GM18870 (cell line): Measurements from ENCODE around the gene TNFRSF13B.
"Not testable (repeated sequence)": the region's sequence is repeated elsewhere in the genome, so short reads cannot be mapped to it uniquely, and the experiment has no call there.

Experiments
- ATAC-seq: cut with Tn5 transposase; IDR thresholded peaks from one replicate; pipeline ENCODE4 v1.9.1; 2021; ENCODE audit warnings: moderate library complexity; ENCODE audit not compliant: unreplicated experiment

TNFRSF13B gene

DNA sequence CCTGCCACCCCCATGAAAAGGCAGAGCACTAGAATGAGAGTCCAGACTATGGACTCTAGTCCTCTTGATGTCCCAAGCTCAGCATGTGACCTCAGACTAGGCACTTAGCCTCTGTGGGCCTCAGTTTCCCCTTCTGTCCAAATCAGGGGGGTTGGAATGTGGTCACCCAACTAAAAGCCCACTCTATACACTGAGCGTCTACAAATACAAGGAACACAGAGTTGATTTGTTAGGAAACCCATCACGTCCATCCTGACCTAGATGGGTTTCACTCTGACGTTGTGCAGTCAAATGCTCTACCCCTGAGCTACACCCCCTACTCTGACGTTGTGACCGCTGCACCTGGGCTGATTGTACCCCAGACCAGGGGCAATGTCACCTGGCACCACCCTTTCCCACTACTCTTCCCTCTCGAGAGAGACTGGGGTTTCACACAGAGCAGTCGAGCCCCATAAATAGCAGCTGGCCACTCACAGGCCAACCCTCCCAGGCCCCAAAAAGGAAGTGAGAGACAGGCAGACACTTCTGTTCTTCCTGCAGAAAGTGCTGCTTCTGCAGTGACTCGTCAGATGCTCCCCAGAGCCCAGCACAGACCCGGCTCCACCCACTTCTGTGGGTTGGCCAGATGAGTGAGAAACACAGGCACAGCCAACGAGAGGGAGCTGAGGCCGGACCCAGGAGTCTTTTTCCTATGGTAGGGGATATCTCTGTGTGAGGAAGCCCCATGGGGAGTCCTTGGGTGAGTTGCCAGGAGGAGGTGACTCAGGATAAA is 16.1 kb upstream of the TNFRSF13B start:
- peak; percentile 66 for ATAC-seq

DNA sequence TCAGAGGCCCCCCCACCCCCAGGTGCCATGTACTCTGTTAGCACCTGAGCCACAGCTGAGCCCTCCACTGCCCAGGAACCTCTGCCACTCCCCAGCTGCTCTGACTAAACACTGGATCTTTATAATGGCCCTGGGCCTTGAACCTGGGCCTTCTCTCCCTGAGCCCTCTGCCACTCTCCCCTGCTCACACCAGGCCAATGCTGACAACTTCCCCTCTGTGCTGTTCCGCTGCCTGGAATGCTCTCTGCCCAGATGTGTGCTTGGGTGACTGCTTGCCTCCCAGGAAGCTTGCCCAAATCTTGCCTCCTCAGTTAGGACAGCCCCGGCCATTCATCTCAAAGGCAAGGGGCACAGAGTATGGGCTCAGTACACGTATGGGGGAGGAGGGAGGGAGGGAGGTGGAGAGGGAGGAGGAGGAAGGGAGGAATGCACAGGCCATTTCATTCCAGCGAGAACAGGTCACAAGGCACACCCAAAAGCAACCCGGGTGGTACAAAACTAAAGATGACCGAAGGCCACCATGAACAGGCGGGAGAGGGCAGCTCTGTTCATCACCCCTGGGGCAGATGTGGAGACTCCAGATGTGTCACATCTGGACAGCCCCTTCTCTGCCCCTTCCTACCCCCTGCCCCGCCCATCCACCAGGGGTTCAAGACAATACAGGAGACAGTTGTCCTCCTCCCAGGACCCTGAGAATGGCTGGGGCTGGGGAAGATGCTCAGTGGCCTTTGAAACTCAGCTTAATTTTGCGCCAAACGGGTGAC is 15.3 kb upstream of the TNFRSF13B start:
- ATAC-seq: no peak

DNA sequence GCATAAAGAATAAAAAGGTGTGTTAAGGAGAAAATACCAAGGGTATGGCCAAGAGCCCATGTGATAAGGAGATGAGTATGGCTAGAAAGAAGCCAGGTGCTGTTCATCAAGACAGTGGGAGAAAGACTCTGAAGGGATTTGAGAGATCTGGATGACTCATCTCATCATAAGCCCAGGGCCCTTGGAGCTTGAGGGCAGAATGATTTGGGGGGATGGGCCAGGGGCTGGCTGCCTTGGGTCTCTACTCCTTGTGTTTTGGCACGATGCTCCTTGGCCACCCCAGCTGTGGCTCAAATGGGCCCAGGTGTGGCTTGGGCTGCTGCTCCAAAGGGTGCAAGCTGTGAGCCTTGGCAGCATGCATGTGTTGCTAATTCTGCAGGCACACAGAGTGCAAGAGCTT is 14.5 kb upstream of the TNFRSF13B start:
- ATAC-seq: no peak

DNA sequence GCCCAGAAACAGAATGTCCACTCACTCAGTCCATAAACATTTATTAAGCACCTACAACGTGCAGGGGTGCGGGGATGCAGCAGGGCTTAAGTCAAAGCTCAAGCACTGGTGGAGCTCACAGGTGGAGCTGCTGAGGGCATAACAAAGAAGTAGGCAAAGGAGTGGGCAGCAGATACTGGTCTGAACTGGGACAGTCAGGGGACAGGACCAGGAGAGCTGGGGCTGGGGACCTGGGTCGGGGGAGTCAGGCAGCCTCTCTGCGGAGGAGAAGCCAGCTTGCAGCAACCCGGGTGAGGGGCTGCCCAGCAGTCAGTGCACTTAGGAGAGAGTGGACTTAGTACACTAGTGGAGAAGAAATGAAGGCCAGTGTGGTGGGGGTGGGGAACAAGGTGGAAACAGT is 10.0 kb upstream of the TNFRSF13B start:
- ATAC-seq: no peak

DNA sequence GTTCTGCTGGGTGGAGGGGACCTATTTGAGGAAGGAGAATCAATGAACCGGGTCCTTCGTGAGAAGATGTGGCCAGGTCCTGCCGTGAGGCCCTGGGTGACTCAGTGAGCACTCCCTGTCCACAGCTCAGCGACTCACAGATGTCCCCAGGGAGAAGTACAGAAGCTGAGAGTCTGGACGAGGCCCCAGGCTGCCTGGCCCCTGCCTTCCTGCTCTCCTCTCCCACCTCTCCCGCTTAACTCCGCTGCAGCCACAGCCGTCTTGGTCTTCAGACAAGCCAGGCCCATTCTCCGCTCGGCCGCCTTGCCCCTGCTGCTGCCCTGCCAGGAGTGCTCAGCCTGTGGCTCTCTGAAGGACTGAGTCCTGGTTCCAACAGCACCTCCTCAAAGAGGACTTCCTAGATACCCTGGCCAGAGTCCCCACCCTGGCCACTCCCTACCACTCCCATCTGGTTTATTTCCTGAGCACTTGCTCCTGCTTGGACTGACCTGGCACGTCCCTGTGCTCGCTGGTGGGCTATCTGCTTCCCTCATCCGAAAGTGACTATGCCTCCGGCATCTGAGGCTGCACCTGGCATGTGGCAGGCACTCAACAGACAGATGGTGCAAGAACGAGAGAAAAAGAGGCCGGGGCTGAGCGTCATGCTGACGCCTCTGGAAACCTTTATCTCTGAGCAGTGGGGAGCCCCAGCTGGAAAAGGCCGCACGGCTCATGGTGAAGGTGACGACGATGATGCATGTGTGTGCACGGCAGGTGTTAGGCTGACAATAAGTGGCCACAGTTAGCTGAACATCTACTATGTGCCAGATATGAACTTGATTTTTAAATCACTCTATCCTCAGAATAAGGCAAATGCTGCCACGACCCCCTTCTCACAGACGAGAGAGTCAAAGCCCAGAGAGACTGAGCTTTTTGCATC is 9.2 kb upstream of the TNFRSF13B start:
- ATAC-seq: no peak

DNA sequence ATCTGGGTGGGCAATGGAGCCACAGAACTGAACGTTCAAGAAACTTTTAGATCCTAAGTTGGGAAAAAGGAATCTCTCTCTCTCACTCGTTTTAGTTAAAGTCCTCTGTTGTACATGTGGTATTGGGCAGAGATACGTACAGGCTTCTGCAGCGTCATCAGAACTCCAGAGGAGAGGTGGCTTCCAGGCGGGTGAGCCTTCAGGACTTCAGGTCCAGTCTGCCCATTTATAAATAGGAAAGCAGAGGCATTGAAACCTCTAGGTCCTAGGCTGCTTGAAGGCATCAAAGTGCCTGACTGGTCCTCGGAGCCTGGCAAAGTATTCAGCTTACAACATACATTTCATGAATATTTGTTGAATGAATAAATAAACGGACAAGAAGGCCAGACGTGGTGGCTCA is 8.1 kb upstream of the TNFRSF13B start:
- no peak for ATAC-seq

DNA sequence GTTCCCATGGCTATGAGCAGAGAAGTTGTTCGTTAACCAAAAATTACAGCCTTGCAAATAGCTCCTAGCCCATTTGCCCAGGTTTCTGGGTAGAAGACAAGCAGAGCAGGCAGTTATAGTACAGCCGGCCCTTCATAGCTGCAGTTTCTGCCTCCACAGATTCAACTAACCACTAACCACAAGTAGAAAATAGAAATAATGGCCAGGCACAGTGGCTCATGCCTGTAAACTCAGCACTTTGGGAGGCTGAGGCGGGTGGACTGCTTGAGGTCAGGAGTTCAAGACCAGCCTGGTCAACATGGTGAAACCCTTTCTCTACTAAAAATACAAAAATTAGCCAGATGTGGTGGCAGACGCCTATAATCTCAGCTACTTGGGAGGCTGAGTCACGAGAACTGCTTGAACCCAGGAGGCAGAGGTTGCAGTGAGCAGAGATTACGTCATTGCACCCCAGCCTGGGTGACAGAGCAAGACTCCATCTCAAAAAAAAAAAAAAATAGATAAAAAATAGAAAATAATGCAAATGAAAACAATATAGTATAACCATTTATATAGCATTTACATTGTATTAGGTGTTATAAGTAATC is 7.4 kb upstream of the TNFRSF13B start:
- ATAC-seq: not testable (repeated sequence)

DNA sequence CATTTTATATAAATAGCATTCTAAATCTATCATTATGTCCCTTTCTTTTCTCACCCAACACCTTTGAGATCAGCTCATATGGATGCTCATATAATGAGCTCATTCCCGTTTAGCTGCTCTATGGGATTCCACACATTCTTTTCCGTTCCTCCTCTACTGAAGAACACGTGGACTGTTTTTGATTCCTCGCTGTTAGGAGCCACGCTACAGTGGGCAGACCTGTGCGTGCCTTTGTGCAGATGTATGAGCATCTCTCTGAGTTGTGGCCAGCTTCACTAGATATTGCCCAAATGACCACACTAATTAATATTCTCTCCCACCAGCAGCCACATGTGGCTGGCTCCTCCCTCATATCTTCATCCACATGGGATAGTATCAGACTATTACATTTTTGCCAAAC is 6.0 kb upstream of the TNFRSF13B start:
- no peak for ATAC-seq

DNA sequence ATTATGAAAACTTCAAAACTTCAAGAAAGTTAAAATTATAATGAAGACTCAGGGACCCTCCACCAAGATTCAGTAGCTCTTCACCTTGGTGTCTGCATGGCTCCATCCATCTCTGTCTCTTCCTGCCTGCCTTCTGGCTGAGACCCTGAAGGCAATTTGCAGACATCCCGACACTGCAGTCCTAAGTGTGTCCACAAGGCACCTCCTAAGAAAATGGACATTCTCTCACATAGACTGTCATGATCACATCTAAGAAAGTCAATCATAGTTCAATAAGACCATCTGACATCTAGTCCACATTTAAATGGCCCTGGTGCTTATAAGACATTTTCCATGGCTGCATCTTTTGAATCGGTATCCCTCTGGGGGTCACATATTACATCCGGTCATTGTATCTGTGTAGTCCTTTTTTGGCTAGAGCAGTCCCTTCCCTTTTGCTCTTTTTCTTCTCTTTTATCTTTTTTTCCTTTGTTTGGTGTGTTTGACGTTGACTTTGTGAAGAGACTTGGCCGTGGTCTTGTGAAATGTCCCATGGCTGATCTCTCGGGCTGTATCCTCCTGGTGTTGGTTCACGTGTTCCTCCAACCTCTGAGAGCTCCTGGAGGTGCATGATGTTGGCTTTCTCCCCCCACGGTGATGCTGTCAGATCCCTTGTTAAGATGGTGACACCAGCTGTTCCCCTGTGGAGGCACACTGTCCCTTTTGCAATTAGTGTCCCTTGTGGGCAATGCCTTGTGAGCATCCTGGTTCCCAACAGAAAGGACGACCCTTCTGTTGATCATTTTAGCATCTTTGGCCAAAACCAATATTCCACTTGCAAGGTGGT is 5.0 kb upstream of the TNFRSF13B start:
- ATAC-seq: no peak

DNA sequence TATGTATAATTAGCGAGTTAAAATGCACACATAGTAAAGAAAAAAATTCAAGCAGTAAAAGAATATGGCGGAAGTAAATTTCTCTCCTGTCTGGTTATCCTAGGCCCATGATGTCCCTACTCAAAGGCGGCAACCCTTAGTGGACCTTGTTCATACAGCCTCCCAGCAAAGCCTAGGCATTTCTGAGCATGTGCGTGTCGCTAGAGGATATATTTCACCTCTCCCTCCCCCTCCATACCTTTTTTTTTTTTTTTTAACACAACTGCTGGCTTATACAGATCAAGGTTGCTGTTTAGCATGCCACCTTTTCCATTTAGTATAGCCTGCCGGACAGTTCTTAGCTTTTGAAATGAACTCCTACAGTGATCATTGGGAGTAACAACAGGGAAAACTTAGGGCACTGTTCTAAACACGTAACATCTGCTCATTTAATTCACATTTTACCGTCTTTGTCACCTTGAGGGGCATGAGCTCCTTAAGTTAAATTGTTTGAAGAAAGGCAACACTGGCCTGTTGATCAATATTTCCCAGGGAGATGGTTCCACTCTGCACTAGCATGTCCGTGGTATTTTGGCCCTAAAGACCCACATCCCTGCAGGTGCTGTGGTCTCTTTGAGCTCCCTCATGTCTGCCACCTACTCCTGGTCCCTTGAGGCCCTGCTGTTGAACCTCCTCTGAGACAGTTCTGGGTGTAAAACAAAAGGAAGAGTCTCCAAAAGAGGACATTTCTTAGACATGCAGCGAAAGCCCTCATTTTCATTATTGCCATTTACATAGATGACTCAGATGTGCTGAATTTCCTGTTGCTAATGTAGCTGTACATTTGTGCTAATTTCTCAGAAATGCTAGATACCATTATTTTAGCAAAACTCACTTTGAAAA is 4.1 kb upstream of the TNFRSF13B start:
- no peak for ATAC-seq

DNA sequence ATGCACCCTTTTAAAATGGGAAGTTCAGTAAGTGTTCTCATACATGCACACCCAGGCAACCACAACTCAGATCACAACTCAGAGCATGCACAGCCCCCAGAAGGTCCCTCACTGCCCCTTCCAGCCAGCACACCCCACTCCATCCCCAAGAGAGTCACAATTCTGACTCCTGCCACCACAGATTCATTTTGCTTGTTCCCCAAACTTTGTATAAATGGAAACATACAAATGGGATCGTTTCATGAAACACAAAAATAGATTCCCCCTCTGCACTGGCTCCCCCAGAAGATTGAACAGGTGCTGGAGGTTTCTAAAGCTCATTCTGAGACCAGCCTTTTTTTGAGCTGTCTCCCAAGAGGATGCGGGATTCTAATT is 3.3 kb upstream of the TNFRSF13B start:
- ATAC-seq: no peak

DNA sequence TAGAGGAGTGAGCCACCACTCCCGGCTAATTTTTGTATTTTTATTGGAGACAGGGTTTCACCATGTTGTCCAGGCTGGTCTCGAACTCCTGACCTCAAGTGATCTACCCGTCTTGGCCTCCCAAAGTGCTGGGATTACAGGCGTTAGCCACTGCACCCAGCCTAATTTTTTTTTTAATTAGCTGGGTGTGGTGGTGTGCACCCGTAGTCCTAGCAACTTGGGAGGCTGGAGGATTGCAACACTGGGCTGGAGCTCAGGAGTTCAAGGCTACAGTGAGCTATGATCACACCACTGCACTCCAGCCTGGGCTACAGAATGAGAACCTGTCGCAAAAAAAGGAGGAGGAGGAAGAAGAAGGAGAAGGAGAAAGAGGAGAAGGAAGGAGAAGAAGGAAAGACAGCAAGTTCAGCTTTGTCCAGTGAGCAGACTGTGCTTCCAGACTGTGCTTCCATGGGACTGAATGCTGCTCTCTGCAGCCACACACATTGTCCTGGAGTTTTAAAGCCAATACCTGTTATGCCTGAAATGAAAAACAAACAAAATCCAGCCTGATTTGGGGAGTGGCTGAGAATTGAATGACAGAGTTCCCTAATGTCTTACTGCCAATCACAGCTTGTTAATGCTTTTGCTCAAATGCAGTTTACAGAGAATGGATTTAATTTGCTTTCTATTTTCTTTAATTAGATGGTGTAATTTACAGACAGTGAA is 2.8 kb upstream of the TNFRSF13B start:
- no peak for ATAC-seq

DNA sequence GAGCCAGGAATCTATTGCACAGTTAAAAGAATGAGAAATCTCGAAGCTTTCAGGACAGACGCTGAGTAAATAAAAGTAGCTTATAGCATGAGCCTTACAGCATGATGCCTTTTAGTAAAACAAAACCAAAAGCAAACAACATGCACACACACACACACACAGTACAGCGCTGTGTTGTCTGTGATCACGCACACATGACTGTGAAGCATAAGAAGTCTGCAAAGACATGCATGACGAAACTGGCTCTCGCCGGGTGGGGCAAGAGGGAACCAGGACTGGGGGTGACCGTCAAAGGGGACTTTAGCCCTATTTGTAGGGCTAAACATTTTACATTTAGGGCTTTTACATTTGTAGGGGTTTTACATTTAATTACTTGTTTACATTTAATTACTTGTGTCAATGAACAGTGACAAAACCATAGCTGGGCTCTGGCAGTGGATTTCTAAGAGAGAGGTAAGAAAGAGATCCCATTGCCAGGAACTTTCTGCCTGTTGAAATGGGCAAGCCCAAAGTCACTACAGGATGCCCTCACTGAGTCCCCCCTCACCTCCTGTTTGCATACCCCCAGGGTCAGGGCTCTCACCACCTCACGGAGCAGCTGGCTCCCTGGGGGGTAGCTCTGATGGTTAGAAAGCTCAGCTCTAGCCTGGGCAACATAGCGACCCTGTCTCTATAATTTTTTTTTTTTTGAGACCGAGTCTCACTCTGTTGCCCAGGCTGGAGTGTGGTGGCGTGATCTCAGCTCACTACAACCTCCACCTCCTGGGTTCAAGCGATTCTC is 2.0 kb upstream of the TNFRSF13B start:
- peak; percentile 32 for ATAC-seq

DNA sequence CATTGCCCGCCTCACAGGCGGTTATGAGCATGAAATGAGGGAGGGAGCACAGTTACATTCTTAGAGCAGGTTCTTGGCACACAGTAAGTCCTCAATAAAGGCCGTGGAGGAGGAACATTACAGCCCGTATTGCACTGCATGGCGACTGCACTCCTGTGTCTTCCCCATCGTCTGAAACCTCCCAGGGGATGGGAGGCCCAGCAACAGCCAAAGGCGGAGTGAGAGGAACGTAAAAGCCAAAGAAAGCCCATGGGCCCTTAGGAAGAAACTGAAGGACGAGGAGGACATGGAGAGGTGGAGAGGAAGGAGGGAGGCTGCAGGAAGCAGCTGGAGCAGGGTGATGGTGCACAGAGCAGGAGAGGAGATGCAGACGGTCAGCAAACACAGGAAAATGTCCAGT is 1.1 kb upstream of the TNFRSF13B start:
- not testable (repeated sequence) for ATAC-seq

DNA sequence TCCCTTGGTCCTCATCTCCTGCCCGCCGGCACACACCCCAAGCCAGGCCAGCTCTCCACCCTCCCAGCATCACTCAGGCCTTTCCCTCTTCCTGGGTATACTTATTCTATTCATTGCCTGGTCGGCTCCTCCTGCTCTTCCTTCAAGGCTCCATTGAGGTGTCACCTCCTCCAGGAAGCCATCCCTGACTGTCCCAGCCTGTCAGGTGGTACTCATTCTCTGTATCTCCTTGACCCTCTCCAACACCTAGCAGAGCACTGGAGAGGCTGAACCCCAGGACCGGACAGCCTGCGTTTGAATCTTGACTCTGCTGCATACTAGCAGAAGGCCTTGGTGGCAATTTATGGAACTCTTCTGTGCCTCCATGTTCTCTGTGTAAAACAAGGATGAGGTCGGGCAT is 428 bp upstream of the TNFRSF13B start:
- no peak for ATAC-seq

DNA sequence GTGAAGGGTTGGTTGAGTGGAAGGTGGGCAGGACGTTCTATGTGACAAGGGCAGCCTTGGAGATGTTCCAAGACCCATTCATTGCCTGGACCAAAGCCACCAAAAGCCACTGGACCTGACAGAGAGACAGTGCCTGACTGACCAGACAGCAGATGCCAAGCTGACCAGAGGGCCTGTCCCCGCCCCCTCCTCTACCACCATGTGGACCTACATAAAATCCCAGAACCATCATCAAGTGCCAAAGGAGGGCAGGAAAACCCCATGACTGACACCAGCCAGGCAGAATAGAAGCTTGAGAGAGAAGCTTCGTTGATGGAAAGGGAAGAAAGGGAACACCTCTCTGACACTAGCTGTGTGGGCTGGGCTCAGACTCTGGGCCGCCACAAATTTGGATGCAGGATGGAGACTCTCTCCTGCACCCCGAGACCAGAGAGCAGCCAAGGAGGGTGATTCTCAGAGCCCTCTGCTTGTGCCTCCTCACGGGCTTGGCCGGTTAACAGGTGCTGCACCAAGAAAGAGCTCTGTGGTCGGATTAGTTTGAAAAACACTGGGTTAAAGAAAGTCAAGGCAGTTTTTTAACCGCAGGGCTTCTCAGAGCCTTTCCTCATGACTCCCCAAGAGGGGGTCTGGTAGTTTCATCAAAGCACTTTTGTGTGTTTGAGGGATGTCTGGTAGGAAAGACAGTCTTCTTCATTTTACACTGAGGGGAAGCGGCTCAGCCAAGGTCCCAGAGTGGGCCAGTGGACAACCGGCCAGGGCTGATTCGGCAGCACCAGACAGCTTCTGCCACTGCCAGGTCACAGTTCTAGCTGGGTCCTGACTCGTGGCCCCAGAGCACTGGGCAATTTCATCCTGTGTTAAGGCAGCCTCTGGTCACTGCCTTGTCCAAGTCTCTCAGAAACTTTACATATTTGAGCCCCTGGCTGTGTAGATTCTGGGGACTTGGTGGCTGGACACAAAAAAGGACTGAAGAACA is 1.7 kb downstream of the TNFRSF13B start:
- no peak for ATAC-seq

DNA sequence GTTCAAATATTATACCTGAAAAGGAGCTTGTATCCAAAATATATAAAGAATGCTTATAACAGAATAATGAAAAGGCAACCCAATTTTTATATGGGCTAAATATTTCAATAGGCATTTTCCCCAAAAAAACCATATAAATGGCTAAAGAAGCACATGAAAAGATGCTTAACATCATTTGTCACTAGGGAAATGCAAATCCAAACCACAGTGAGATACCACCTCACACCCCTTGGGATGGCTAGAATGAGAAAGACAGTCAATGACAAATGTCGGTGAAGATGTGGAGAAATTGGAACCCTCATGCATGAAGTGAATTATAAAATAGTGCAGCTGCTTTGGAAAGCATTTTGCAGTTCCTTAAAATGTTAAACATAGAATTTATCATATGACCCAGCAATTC is 3.1 kb downstream of the TNFRSF13B start:
- ATAC-seq: no peak
